ENCODE measurements around the gene CCDC15. TPM values are rescaled to one million over a fixed set of nuclear protein-coding genes. Genes with fewer than 3 reads are reported as not detected.

The CCDC15 gene
- total RNA-seq, 1 experiment from 2014 or later, result 2.8 TPM

- H2BK20ac ChIP-seq (ENCODE audit: low read depth, low read length, poor library complexity, severe bottlenecking), result no peak overlapping the region
- H3K27me3 ChIP-seq (ENCODE audit: insufficient read depth, low read length), result no peaks in the 10 kb centered on the region
- H2BK5ac ChIP-seq (ENCODE audit: insufficient read length, low read length), result no peak overlapping the region
- no peak overlapping the region for H2AK5ac ChIP-seq (ENCODE audit: insufficient read length, low read length)
- no peak overlapping the region for H3K4ac ChIP-seq (ENCODE audit: low read depth, low read length)
- H3T11ph ChIP-seq (ENCODE audit: low read length), result no peak overlapping the region
- H3K79me2 ChIP-seq (ENCODE audit: insufficient read depth, low read length), result no peaks in the 10 kb centered on the region
- H3K9ac ChIP-seq (ENCODE audit: extremely low read depth, insufficient read length, low read length), result no peak overlapping the region
- H4K91ac ChIP-seq (ENCODE audit: insufficient read length, low read depth, low read length), result no peak overlapping the region
- H3K27ac ChIP-seq (ENCODE audit: insufficient read length, low read depth, low read length), result no peak overlapping the region
- Mint-ChIP-seq H3K4me3 (no peak overlapping the region), H3K4me1 (no peaks in the 10 kb centered on the region), H3K27ac (no peak overlapping the region), H3K9me3 (peaks cover 0 to 7% of the 10 kb centered on the region in 2 experiments; a peak in 2 of 5 replicates), H3K27me3 (ENCODE audit: low read depth) (peaks cover 25% of the 10 kb centered on the region), H3K36me3 (ENCODE audit: insufficient read depth in 1 of 3, low read depth in 3 of 3) (no peaks in the 10 kb centered on the region; a peak in 1 of 7 replicates)
- DNase-seq, result no peak
- H4K5ac ChIP-seq (ENCODE audit: insufficient read length, low read depth, low read length), result no peak overlapping the region
- H3K4me1 ChIP-seq (ENCODE audit: insufficient read depth, low read length), result no peaks in the 10 kb centered on the region; the same call in 1 of the 2 replicates
- TF ChIP-seq CTCF (conservative IDR thresholded peaks at IDR 0.05), result no peak
- H3K23me2 ChIP-seq (ENCODE audit: insufficient read length, low read depth, low read length, poor library complexity, severe bottlenecking), result peaks cover 8% of the 10 kb centered on the region
- no peaks in the 10 kb centered on the region for H3K9me3 ChIP-seq (ENCODE audit: control insufficient read depth, low read depth, low read length)
- H2BK120ac ChIP-seq (ENCODE audit: low read depth, low read length, poor library complexity, severe bottlenecking), result no peak overlapping the region
- H3K4me2 ChIP-seq (ENCODE audit: insufficient read depth, insufficient read length, low read length), result no peak overlapping the region
- no peak overlapping the region for H2AFZ ChIP-seq (ENCODE audit: low read length)
- no peaks in the 10 kb centered on the region for H4K20me1 ChIP-seq (ENCODE audit: control insufficient read depth, insufficient read depth, insufficient read length)
- H2BK12ac ChIP-seq (ENCODE audit: insufficient read length, low read depth, low read length), result no peak overlapping the region
- H2BK15ac ChIP-seq (ENCODE audit: low read depth, low read length), result no peak overlapping the region
- H3K14ac ChIP-seq (ENCODE audit: insufficient read depth, low read length), result no peak overlapping the region
- H3K18ac ChIP-seq (ENCODE audit: insufficient read length, low read depth, low read length), result no peak overlapping the region
- no peaks in the 10 kb centered on the region for H3K79me1 ChIP-seq (ENCODE audit: insufficient read depth, low read depth, low read length, poor library complexity, severe bottlenecking)
- no peak overlapping the region for H3K23ac ChIP-seq (ENCODE audit: insufficient read length, low read depth, low read length)
- no peak overlapping the region for H4K8ac ChIP-seq (replicated peaks; ENCODE audit: insufficient read length, low read depth, low read length)
- H3K56ac ChIP-seq (ENCODE audit: insufficient read length, low read depth, low read length), result no peak overlapping the region
These were observed 3.2 kb upstream of the CCDC15 start for GRCh38 chr11:124950601-124951330.
